HuH-7 (cell line): ENCODE results near the gene VAT1.
"Not testable (repeated sequence)": the region's sequence is repeated elsewhere in the genome, so short reads cannot be mapped to it uniquely, and the experiment has no call there.

Experiments
- DNase-seq: peaks from one replicate; pipeline ENCODE4 v3.0.0; 2011; ENCODE audit warnings: low spot score

Gene VAT1

GRCh38 chr17:43006639-43007551 lies 15.3 kb downstream of the VAT1 start, which contains the start of gene IFI35:
IFI35 (plus strand) TSS chr17:43006784; CDS start chr17:43006948, 164 bp downstream.
- peak; percentile 76 for DNase-seq

DNA sequence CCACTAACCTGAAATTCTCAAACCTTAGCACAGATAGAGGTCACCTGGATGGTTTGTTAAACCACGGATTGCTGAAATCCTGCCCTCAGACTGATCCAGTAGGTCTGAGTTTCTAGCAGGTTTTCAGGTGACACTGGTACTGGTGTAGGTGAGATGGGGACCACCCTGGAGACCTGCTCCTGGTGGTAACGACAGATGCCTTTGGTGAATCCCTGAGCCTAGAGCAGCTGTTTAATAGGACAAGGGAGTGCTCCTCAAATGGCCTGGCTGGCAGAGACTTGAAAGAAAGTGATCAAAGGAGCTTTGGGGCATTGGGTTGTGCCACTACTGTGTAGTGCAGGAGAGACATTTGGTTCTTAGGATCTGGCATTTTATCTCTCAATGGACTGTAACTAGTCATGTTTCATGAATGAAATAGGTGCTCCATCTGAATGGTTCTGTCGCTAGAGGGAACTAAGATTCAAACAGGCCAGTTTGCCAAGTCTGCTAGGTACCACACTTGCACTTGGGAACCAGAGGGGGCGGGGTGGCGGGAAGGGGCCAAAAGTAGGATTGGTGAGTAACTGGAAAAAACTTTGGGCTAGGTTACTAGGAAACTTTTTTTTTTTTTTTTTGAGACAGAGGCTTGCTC lies 18.5 kb downstream of the VAT1 start:
- DNase-seq, result no peak

GRCh38 chr17:43000894-43001293 lies 21.3 kb downstream of the VAT1 start:
- DNase-seq, result not testable (repeated sequence)

GRCh38 chr17:42999003-42999525 lies 23.1 kb downstream of the VAT1 start:
- no peak for DNase-seq

DNA sequence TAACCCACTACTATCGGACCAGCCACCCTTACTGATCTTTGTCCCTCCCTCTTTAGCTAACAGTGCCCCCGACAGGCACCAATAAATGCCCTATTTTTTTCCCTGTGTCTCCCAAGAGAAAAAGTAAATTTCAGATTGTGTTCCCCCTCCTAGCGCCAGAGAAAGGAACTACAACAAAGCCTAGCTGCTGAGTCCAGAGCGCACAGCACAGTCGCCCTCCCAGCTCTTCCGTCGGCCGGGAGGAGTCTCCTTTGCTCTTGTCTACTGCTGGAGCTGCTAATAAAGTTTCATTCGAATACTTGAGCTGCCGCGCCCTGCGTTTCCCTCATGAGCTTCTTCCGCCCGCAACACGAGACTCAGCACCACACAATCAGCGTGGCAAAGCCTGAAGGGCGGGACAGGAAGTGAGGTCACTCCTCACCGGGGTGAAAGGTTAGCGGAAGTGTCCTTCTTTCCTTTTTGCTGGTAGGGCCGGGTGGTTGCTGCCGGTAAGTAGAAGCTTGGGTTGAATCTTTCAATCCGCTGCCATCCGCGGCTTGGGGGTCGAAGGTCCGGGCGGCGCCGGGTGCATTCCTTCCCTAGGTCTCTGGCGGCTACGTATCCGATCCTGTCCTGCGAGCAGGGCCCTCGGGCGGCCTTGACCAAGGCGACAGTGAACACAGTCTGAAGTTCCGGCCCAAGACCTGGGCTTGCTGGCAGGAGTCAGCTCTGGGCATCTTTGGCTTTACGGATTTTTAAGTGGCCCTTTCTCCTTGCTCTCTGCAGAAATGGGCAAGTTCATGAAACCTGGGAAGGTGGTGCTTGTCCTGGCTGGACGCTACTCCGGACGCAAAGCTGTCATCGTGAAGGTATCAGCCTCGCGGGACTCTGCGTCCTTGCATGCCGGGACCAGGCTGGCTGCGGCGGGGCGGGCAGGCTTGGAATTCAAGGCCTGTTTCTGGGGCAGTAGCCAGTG lies 23.9 kb downstream of the VAT1 start, which contains the start of gene RPL27:
Gene RPL27, plus strand, starts transcription at position 436 of the 955 bp plus-strand sequence. Its CDS starts 332 bp downstream, at position 768.
- DNase-seq, result peak; percentile 83

DNA sequence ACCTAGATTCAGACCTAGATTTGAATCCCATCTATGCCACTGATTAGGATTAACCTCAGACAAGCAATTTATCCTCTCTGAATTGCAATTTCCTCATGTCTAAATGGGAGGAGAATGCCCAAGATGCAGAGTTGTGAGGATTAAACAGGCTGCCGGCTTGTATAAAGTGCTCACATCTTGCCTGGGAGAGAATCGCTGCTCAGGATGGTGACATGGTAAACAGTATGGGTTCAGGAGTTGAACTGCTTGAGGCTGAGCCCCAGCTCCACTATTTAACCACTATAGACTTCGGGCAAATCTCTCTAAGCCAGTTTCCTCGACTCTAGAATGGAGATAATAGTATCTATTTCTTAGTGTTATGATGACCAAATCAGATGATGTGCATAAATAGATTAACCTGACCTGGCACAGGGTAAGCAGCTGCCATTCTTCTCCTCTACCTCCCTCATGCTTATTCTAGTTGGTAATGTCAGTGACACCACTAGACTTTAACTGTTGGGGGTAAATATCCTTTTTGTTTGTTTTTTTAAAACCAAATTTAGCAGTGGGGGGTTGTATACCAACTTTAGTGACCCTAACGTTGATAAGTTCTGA lies 24.7 kb downstream of the VAT1 start:
- DNase-seq, result no peak

GRCh38 chr17:42993913-42994312 lies 28.3 kb downstream of the VAT1 start:
- DNase-seq, result not testable (repeated sequence)

GRCh38 chr17:42992872-42993271 lies 29.3 kb downstream of the VAT1 start:
- DNase-seq, result no peak

GRCh38 chr17:42991471-42991870 lies 30.7 kb downstream of the VAT1 start:
- no peak for DNase-seq

DNA sequence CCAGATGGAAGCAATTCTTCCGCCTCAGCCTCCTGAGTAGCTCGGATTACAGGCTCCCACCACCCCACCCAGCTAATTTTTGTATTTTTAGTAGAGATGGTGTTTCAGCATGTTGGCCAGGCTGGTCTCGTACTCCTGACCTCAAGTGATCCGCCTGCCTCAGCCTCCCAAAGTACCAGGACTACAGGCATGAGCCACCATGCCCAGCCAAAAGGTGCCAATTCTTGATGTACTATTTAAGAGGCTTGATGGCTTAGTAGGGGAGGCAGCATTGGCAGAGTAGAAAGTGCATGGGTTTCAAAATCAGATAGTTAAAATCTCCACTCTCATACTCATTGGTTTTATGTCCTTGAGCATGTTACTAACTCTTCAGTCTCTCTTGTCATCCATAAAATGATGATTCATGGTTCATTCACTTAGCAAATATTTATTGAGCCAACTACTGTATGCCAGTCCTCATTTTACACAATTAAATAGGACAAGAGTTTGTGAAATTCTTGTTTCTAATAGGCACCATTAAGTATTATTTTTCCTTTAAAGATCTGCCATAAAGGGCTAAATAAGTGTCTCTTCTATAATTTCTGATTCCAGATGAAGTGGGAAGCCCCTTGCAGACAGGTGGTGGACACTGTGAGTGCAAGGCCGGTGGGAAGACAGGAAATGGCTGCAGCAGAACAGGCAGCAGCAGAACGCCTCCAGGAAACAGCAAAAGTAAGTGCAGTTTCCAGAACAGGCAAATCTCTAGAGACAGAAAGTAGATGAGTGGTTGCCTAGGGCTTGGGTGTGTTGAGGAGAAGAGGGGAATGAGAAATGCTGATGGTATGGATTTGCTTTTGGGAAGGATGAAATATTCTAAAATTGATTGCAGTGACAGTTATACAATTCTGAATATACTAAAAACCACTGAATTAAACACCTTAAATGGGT lies 32.2 kb downstream of the VAT1 start:
- no peak for DNase-seq

GRCh38 chr17:42989141-42989540 lies 33.0 kb downstream of the VAT1 start:
- no peak for DNase-seq

GRCh38 chr17:42985225-42985624 lies 37.0 kb downstream of the VAT1 start:
- DNase-seq, result no peak

DNA sequence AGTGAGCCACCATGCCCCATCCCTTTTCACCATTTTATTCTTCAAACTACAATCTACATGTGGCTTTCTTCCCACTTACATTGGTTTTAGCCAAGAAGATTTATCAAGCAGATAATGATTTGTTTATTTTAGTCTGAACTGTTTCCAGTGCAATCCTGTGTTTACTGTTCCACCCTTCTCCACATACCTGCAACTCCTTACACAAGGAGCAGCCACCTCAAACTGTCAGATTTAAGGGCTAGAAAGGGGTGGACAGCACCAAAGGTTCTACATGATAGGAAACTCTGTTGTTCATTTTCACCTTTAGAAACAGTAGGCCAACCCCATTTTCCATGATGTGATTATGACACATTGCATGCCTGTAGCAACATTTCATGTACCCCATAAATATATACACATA lies 39.9 kb downstream of the VAT1 start:
- no peak for DNase-seq

DNA sequence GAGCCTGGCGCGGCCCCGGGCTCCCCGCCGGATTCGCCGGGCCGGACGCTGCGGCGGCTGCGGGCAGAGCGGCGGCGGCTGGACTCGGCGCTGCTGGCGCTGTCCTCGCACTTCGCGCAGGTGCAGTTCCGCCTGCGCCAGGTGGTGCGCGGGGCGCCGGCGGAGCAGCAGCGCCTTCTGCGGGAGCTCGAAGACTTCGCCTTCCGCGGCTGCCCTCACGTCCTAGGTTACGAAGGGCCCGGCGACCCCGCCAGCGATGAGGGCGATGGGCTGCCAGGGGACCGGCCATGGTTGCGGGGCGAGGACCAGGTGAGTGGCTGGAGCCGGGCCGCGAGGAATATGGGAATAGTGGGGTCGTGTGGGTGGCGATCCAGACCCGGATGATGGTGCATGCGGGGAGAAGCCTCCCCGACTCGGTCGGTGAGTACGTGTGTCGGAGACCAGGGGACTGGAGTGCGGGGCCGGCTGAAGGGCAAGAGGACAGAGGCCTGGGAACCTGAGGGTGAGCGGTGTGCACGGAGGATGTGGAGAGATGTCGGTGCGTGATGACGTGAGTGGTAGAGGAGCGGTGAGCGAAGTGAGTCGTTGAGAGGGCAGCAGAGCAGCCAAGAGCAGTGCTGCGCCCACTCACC lies 41.3 kb downstream of the VAT1 start:
- DNase-seq, result peak; percentile 66

GRCh38 chr17:42980274-42980765 lies 41.9 kb downstream of the VAT1 start, which contains the start of gene RUNDC1:
RUNDC1 (plus strand) TSS chr17:42980565; CDS start chr17:42980577, 12 bp downstream.
- DNase-seq, result peak; percentile 94

DNA sequence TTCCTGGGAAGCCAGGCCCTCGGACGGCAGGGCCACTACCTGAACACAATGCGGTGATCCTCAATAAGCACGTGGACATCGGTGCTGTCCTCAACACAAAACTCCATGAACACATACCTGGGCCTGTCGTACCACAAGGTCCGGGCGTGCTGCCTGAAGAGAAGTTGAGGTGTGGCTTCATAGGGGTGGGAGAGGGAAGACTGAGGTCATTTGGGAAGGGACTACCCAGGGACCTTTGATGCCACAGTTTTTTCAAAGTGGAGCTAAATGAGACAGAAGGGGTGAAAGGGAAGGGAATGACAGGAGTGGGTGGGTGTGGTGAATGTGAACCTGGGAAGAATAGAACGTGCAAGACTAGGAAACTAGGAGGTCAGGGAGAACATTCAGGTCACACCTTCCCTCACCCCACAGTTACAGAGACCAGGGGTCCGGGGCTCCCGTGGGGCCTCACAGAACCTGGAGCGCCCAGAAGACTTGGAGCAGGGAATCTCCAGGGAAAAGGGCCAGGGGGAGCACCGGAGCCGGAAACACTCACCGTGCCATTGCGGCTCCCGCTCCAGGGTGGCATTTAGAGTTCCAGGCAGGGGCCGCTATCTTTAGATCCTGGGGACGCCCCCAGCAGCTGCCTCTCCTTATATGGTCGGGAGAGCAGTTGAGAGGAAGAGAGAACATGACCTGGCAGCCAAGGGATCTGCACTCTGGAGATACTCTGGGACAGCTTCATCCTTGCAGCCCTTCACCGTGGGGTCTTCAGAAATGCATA lies 42.5 kb downstream of the VAT1 start, which contains the start of gene PTGES3L:
Gene PTGES3L, minus strand, starts transcription at position 570 of the 763 bp plus-strand sequence. Its CDS starts 27 bp downstream, at position 543.
- peak; percentile 79 for DNase-seq

- not testable (repeated sequence) for DNase-seq
These were observed 46.5 kb downstream of the VAT1 start for GRCh38 chr17:42975701-42976100.

DNA sequence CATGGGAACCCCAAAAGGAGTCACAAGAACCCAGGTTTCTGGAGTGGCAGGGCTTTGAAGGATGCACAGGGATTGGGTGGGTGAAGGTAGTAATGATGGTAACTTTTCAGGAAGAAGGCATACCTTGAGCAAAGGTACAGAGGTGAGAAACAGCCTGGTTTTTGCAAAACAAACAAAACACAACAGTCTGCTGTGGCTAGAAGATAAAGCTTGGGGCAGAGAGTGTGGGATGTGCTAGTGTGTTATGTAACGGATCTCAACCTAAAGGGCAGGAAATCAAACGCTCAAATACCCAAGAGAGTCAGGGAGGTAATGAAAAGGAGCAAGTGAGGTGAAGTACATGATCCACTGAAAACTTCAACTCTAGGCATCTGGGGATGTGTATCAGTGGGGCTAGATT lies 46.9 kb downstream of the VAT1 start:
- DNase-seq, result peak; percentile 36
